OCI-LY3 (cell line): ENCODE data around the gene GATA6.
A peak's percentile ranks its signal among the peaks of the same experiment; 100 is the strongest.

ENCODE experiments used
- H2AFZ ChIP-seq: fragments of 200-600, 300-600 bp; shearing (Covaris generic); 2 replicates; pipeline ENCODE4 v1.6.0; 2014; ENCODE audit warnings: antibody characterized with exemption, low read depth, low read length
- H3K27ac ChIP-seq: fragments of 200-600, 300-600 bp; sonication (generic); 2 replicates; pipeline ENCODE4 v1.5.1; 2014; ENCODE audit warnings: mild to moderate bottlenecking, low read length, moderate library complexity, mixed read lengths
- H3K27me3 ChIP-seq: fragments of 200-600, 300-600 bp; sonication (generic); 2 replicates; pipeline ENCODE4 v1.6.1; 2014; ENCODE audit warnings: low read depth, low read length, mixed read lengths
- H3K36me3 ChIP-seq: fragments of 200-600, 300-600 bp; sonication (generic); replicated peaks from 2 replicates; pipeline ENCODE3; 2014; ENCODE audit warnings: low read depth, low read length, mixed read lengths
- H3K4me1 ChIP-seq: fragments of 300-600, 200-600 bp; sonication (generic); 2 replicates; pipeline ENCODE4 v1.6.1; 2014; ENCODE audit warnings: low read length, mixed read lengths
- H3K4me2 ChIP-seq: fragments of 200-600, 300-600 bp; sonication (generic); 2 replicates; pipeline ENCODE4 v1.6.1; 2014; ENCODE audit warnings: low read length, mixed read lengths
- H3K4me3 ChIP-seq: fragments of 300-600, 200-600 bp; sonication (generic); 2 replicates; pipeline ENCODE4 v1.5.1; 2014; ENCODE audit warnings: antibody characterized with exemption, mild to moderate bottlenecking, low read length, moderate library complexity
- H3K79me2 ChIP-seq: fragments of 300-600, 200-600 bp; shearing (Covaris generic); 2 replicates; pipeline ENCODE4 v1.6.1; 2014; ENCODE audit warnings: mild to moderate bottlenecking, low read length, mixed read lengths
- H3K9ac ChIP-seq: fragments of 300-600, 200-600 bp; shearing (Covaris generic); 2 replicates; pipeline ENCODE4 v1.6.0; 2014; ENCODE audit warnings: mild to moderate bottlenecking, low read length, moderate library complexity
- H3K9me3 ChIP-seq: fragments of 200-600, 300-600 bp; shearing (Covaris generic); 2 replicates; pipeline ENCODE4 v1.6.1; 2014; ENCODE audit warnings: low read length, mixed read lengths; ENCODE audit not compliant: insufficient read depth
- H4K20me1 ChIP-seq: fragments of 200-600, 300-600 bp; sonication (generic); 2 replicates; pipeline ENCODE4 v1.6.1; 2016; ENCODE audit warnings: low read length, mixed read lengths; ENCODE audit not compliant: insufficient read depth
- CTCF ChIP-seq: fragments of 200-600, 300-600 bp; sonication (generic); IDR thresholded peaks from 2 replicates; pipeline ENCODE4 v1.5.1; 2014; ENCODE audit warnings: antibody characterized with exemption, low read length, low read depth
- EZH2phosphoT487 ChIP-seq: fragments of 200-600 bp; shearing (Covaris generic); IDR thresholded peaks from 2 replicates; pipeline ENCODE4 v1.6.1; 2018; ENCODE audit warnings: antibody characterized with exemption, mixed run types, low read depth

The GATA6 gene

DNA sequence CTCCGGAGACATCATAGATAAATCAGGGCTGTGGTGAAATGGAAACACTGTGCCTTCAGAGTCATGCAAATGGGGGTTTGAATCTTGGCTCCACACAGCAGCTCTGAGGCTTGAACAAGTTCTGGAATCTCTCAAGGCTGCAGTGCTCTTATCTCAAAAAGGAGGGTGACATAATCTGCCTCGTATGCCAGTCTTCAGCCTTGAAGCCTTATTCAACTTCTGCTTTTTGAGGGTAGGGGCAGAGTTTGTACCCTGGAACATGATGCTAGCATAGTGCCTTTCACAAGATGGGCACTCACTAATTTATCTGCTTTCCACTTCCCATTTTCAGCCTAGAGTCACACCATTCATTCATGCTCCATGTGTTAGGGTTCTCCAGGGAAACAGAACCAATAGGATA is 42.3 kb downstream of the GATA6 start:
- Histone ChIP-seq H3K79me2 (no peaks in the 10 kb centered on the region), H3K9ac (no peak overlapping the region), H3K4me2 (no peak overlapping the region), H2AFZ (no peak overlapping the region), H3K27ac (no peak overlapping the region), H3K27me3 (no peaks in the 10 kb centered on the region; the same call in 1 of the 2 replicates), H3K36me3 (no peaks in the 10 kb centered on the region), H3K4me1 (peaks cover 7% of the 10 kb centered on the region), H3K4me3 (no peak overlapping the region), H4K20me1 (no peaks in the 10 kb centered on the region), H3K9me3 (no peaks in the 10 kb centered on the region)
- TF ChIP-seq EZH2phosphoT487 (no peak), CTCF (no peak)

- Histone ChIP-seq H2AFZ (no peak overlapping the region), H3K4me3 (no peak overlapping the region), H3K27ac (no peak overlapping the region), H4K20me1 (no peaks in the 10 kb centered on the region), H3K9ac (no peak overlapping the region), H3K9me3 (no peaks in the 10 kb centered on the region), H3K79me2 (no peaks in the 10 kb centered on the region), H3K36me3 (no peaks in the 10 kb centered on the region), H3K27me3 (no peaks in the 10 kb centered on the region), H3K4me1 (peaks cover 7% of the 10 kb centered on the region), H3K4me2 (no peak overlapping the region)
- TF ChIP-seq CTCF, result no peak
- no peak for TF ChIP-seq EZH2phosphoT487
These were observed 44.1 kb downstream of the GATA6 start for GRCh38 chr18:22213333-22213973.

DNA sequence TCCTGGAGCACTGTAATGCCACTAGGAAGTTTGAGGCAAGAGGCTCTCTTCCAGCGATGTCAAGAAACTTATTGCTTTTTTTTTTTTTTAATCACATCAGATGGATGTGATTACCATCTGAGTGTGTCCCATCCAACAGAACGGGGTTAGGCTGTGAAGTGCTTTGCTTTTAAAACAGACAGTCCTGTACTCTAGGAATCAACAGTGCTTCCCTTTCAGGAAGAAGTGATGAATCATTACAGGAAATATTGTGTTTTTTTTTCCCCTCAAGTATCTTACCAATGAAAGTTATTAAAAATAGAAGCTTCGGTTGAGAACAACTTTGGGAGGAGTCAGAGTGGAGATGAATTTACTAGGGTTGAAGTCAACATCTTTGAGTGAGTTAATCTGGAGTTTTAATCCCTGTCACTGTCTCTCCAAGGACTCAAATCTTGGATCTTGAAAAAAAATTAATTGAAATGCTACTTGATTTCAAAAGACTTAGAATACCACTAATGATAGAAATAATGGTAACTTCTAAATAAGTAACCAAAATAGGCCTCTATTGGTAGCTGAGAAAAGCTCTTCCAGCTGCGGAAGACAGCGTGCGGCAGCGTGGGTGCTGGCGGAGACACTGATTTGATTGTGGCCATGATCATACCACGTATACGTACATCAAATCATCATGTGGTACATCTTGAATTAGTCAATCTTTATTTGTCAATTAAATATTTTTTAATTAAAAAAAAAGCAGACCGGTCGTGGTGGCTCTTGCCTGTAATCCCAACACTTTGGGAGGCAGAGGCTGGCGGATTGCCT is 45.5 kb downstream of the GATA6 start:
- H4K20me1 ChIP-seq, result no peaks in the 10 kb centered on the region
- no peak overlapping the region for H3K9ac ChIP-seq
- no peaks in the 10 kb centered on the region for H3K36me3 ChIP-seq
- TF ChIP-seq EZH2phosphoT487 (no peak), CTCF (no peak)
- H3K27me3 ChIP-seq, result no peaks in the 10 kb centered on the region
- H3K4me1 ChIP-seq, result peaks cover 7% of the 10 kb centered on the region
- no peak overlapping the region for H2AFZ ChIP-seq
- H3K79me2 ChIP-seq, result no peaks in the 10 kb centered on the region
- no peak overlapping the region for H3K4me3 ChIP-seq
- no peaks in the 10 kb centered on the region for H3K9me3 ChIP-seq
- H3K27ac ChIP-seq, result no peak overlapping the region
- peak overlapping the region; percentile 4 for H3K4me2 ChIP-seq

DNA sequence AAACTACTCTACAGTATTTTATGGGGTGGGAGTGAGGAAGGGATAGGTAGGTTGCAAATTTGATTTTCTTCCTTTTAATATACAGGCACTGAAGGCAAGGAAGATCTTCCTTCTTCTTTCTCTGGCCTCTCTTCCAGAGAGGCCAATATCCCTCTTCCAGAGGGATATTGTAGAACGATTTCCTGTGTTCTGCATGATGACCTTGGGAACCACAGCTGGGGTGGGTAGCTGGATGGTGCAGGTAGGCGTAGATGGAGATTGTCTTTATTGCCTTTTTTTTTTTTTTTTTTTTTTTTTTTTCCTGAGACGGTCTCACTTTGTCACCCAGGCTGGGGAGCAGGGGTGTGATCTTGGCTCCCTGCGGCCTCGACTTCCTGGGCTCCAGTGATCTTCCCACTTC is 49.4 kb downstream of the GATA6 start:
- no peak overlapping the region for H3K4me2 ChIP-seq

More for the DNA sequence above, 49.4 kb downstream of the GATA6 start:
- TF ChIP-seq CTCF, result no peak
- TF ChIP-seq EZH2phosphoT487, result no peak
- Histone ChIP-seq H3K9me3 (no peaks in the 10 kb centered on the region), H3K4me1 (peaks cover 7% of the 10 kb centered on the region), H3K36me3 (no peaks in the 10 kb centered on the region), H3K27ac (no peak overlapping the region), H3K9ac (no peak overlapping the region), H3K79me2 (no peaks in the 10 kb centered on the region), H3K27me3 (no peaks in the 10 kb centered on the region), H2AFZ (no peak overlapping the region), H4K20me1 (no peaks in the 10 kb centered on the region), H3K4me3 (no peak overlapping the region)
